Stomach (tissue), 4 donors: ENCODE measurements around the gene ADAM30.

Experiments
- CTCF ChIP-seq, 7 experiments: fragments of 450-650 bp in 4 of 7; fragments of 200-600 bp in 3 of 7; sonication (generic) in 3 of 7; IDR thresholded peaks; one replicate each; pipeline ENCODE4 v1.5.1; 2016 to 2019; ENCODE audit warnings: antibody characterized with exemption in 7 of 7, control low read depth in 2 of 7, mild to moderate bottlenecking in 1 of 7
- EP300 ChIP-seq: sonication (generic); formaldehyde crosslinking; IDR thresholded peaks from one replicate; pipeline ENCODE4 v1.6.1; 2017; ENCODE audit warnings: antibody characterized with exemption
- POLR2A ChIP-seq, 4 donors: fragments of 450-650 bp; IDR thresholded peaks; one replicate each; pipeline ENCODE4 v1.6.1; 2016; ENCODE audit warnings: antibody characterized with exemption in 4 of 4, control low read depth in 2 of 4, mild to moderate bottlenecking in 1 of 4, moderate library complexity in 1 of 4
- POLR2AphosphoS5 ChIP-seq, 3 donors: sonication (generic); formaldehyde crosslinking; IDR thresholded peaks; one replicate each; pipeline ENCODE4 v1.6.1; 2016; ENCODE audit warnings: antibody characterized with exemption in 3 of 3

GRCh38 chr1:119878171-119878570 lies 18.1 kb downstream of the ADAM30 start:
- no peak for TF ChIP-seq CTCF (IDR thresholded peaks at IDR 0.05)
- TF ChIP-seq POLR2AphosphoS5 (IDR thresholded peaks at IDR 0.05) = no peak
- TF ChIP-seq POLR2A (IDR thresholded peaks at IDR 0.05) = no peak
- TF ChIP-seq EP300 = no peak
